H1 (cell line): Measurements from ENCODE around the gene MIOX. TPM values are rescaled to one million over a fixed set of nuclear protein-coding genes. Genes with fewer than 3 reads are reported as not detected.

Experiments used
- CTCF ChIA-PET: fragments of 300-600 bp; sonication (Branson Sonifier 250); formaldehyde crosslinking; loops from one replicate; lab custom pipeline; 2021; ENCODE audit not compliant: partially characterized antibody; lab: Charles Lee
- POLR2A ChIA-PET: fragments of 300-600 bp; sonication (Branson Sonifier 250); formaldehyde crosslinking; loops from one replicate; lab custom pipeline; 2021; ENCODE audit warnings: inconsistent platforms; ENCODE audit not compliant: partially characterized antibody; lab: Charles Lee
- DNase-seq, 2 experiments: peaks; one replicate each; pipeline versions ENCODE4 v3.0.0 to v3.0.0-alpha.2; 2010 to 2022; ENCODE audit warnings: low spot score in 2 of 2, low read depth in 1 of 2, mixed read lengths in 1 of 2
- FAIRE-seq: peaks from 2 replicates; lab custom pipeline; 2011; peaks lifted over from hg19 to GRCh38; lab: Jason Lieb, UNC
- H2AFZ ChIP-seq: 2 replicates; pipeline ENCODE4 v1.8.1; 2012; ENCODE audit warnings: low read length, inconsistent platforms
- H2AK5ac ChIP-seq: 2 replicates; pipeline ENCODE4 v1.6.1; 2013; ENCODE audit warnings: low read depth, low read length
- H2BK120ac ChIP-seq: replicated peaks from 2 replicates; pipeline ENCODE3; 2013; ENCODE audit warnings: low read depth, low read length, inconsistent platforms
- H2BK12ac ChIP-seq: 2 replicates; pipeline ENCODE4 v1.6.1; 2013; ENCODE audit warnings: low read depth, low read length
- H2BK15ac ChIP-seq: 2 replicates; pipeline ENCODE4 v1.6.1; 2013; ENCODE audit warnings: low read length
- H2BK20ac ChIP-seq: 2 replicates; pipeline ENCODE4 v1.6.1; 2013; ENCODE audit warnings: low read length
- H2BK5ac ChIP-seq: 2 replicates; pipeline ENCODE4 v1.6.1; 2013; ENCODE audit warnings: low read depth, low read length
- H3K14ac ChIP-seq: 2 replicates; pipeline ENCODE4 v1.6.1; 2013; ENCODE audit warnings: inconsistent platforms; ENCODE audit not compliant: insufficient read length
- H3K18ac ChIP-seq: 2 replicates; pipeline ENCODE4 v1.6.1; 2013; ENCODE audit warnings: low read length; ENCODE audit errors: extremely low read depth
- H3K23ac ChIP-seq: 2 replicates; pipeline ENCODE4 v1.6.1; 2013; ENCODE audit warnings: inconsistent platforms; ENCODE audit not compliant: insufficient read length
- H3K23me2 ChIP-seq: 2 replicates; pipeline ENCODE4 v1.6.1; 2013; ENCODE audit warnings: low read depth, low read length
- H3K27ac ChIP-seq: 2 replicates; pipeline ENCODE4 v1.6.1; 2011; ENCODE audit warnings: low read depth, low read length, inconsistent platforms
- H3K27me3 ChIP-seq, 4 experiments: replicated peaks in 1 of 4; 1 replicate in 1 of 4; 2 replicates in 3 of 4; pipeline versions ENCODE4 v1.6.1 to v1.8.1; 2011 to 2013; ENCODE audit warnings: low read length in 3 of 4, mild to moderate bottlenecking in 3 of 4, inconsistent platforms in 2 of 4, mixed read lengths in 2 of 4, moderate library complexity in 1 of 4; ENCODE audit not compliant: control insufficient read depth in 3 of 4, insufficient read depth in 3 of 4; ENCODE audit errors: extremely low read depth in 1 of 4
- H3K36me3 ChIP-seq, 4 experiments: 2 replicates each; pipeline versions ENCODE4 v1.6.1 to v1.8.1; 2011 to 2013; ENCODE audit warnings: mild to moderate bottlenecking in 4 of 4, low read length in 3 of 4, moderate library complexity in 2 of 4, control low read depth in 1 of 4, inconsistent platforms in 1 of 4; ENCODE audit not compliant: insufficient read depth in 4 of 4, control insufficient read depth in 2 of 4
- H3K4ac ChIP-seq: replicated peaks from 2 replicates; pipeline ENCODE3; 2013; ENCODE audit warnings: low read length, low read depth, mixed read lengths, inconsistent platforms; ENCODE audit not compliant: insufficient read length
- H3K4me1 ChIP-seq, 4 experiments: replicated peaks in 1 of 4; 1 replicate in 1 of 4; 2 replicates in 3 of 4; pipeline versions ENCODE4 v1.6.1 to v1.8.1; 2011 to 2013; ENCODE audit warnings: low read length in 3 of 4, inconsistent platforms in 2 of 4, mixed read lengths in 1 of 4; ENCODE audit not compliant: insufficient read depth in 4 of 4, control insufficient read depth in 3 of 4
- H3K4me2 ChIP-seq, 2 experiments: 2 replicates each; pipeline versions ENCODE4 v1.6.1 to v1.8.1; 2011 to 2013; ENCODE audit warnings: low read depth in 2 of 2, low read length in 2 of 2, control low read depth in 1 of 2, inconsistent platforms in 1 of 2, mild to moderate bottlenecking in 1 of 2; ENCODE audit not compliant: insufficient read depth in 1 of 2
- H3K4me3 ChIP-seq, 4 experiments: fragments of 200-600, 300-600 bp in 1 of 4; sonication (generic), shearing (Covaris generic), sonication (Bioruptor Twin) in 1 of 4; 2 replicates each; pipeline versions ENCODE4 v1.5.1 to v1.8.1; 2011 to 2016; ENCODE audit warnings: low read length in 4 of 4, low read depth in 3 of 4, control low read depth in 2 of 4, inconsistent platforms in 2 of 4, mild to moderate bottlenecking in 2 of 4, mixed read lengths in 1 of 4, moderate library complexity in 1 of 4; ENCODE audit not compliant: insufficient read depth in 2 of 4; ENCODE audit errors: extremely low read depth in 1 of 4
- H3K56ac ChIP-seq: replicated peaks from 2 replicates; pipeline ENCODE3; 2013; ENCODE audit warnings: low read depth, mild to moderate bottlenecking, mixed read lengths, low read length, inconsistent platforms; ENCODE audit not compliant: insufficient read length
- H3K79me1 ChIP-seq: 2 replicates; pipeline ENCODE4 v1.6.1; 2013; ENCODE audit warnings: low read depth, low read length, control low read depth
- H3K79me2 ChIP-seq, 2 experiments: 2 replicates each; pipeline versions ENCODE4 v1.6.1 to v1.8.1; 2012 to 2013; ENCODE audit warnings: low read length in 2 of 2, mild to moderate bottlenecking in 2 of 2, inconsistent platforms in 1 of 2; ENCODE audit not compliant: insufficient read depth in 2 of 2, control insufficient read depth in 1 of 2
- H3K9ac ChIP-seq, 4 experiments: replicated peaks in 1 of 4; 1 replicate in 1 of 4; 2 replicates in 3 of 4; pipeline versions ENCODE4 v1.6.1 to v1.8.1; 2011 to 2013; ENCODE audit warnings: low read depth in 3 of 4, low read length in 3 of 4, control low read depth in 2 of 4, mild to moderate bottlenecking in 2 of 4, moderate library complexity in 2 of 4, inconsistent platforms in 1 of 4; ENCODE audit errors: extremely low read depth in 1 of 4
- H3K9me3 ChIP-seq, 2 experiments: 2 replicates each; pipeline versions ENCODE4 v1.6.1 to v1.8.1; 2012 to 2013; ENCODE audit warnings: mild to moderate bottlenecking in 2 of 2, moderate library complexity in 2 of 2, control low read depth in 1 of 2, inconsistent platforms in 1 of 2, low read depth in 1 of 2, low read length in 1 of 2, mixed read lengths in 1 of 2; ENCODE audit not compliant: insufficient read depth in 2 of 2
- H4K20me1 ChIP-seq, 2 experiments: replicated peaks in 1 of 2; 2 replicates each; pipeline versions ENCODE3 to v1.8.1; 2011 to 2013; ENCODE audit warnings: inconsistent platforms in 2 of 2, low read length in 2 of 2, mild to moderate bottlenecking in 1 of 2; ENCODE audit not compliant: insufficient read depth in 2 of 2, control insufficient read depth in 1 of 2
- H4K5ac ChIP-seq: 2 replicates; pipeline ENCODE4 v1.6.1; 2013; ENCODE audit warnings: low read length, low read depth, mixed read lengths, inconsistent platforms; ENCODE audit not compliant: insufficient read length
- H4K8ac ChIP-seq: 2 replicates; pipeline ENCODE4 v1.8.0; 2013; ENCODE audit warnings: mild to moderate bottlenecking, moderate library complexity, low read length, inconsistent platforms; ENCODE audit not compliant: insufficient read depth; ENCODE audit errors: extremely low read depth
- H4K91ac ChIP-seq: replicated peaks from 2 replicates; pipeline ENCODE3; 2013; ENCODE audit warnings: low read length, mixed read lengths, inconsistent platforms; ENCODE audit not compliant: insufficient read length
- BCL11A ChIP-seq, 2 experiments: IDR thresholded peaks; one replicate each; pipeline ENCODE4 v1.6.1; 2011; ENCODE audit warnings: low read depth in 2 of 2, low read length in 2 of 2, mild to moderate bottlenecking in 2 of 2
- CEBPB ChIP-seq: IDR thresholded peaks from 2 replicates; pipeline ENCODE4 v1.6.1; 2012; ENCODE audit warnings: low read depth, low read length
- EZH2 ChIP-seq: fragments of 200-600 bp; sonication (generic); IDR thresholded peaks from 2 replicates; pipeline ENCODE4 v1.7.1; 2012; ENCODE audit warnings: low read depth, mild to moderate bottlenecking, moderate library complexity, low read length, inconsistent platforms; ENCODE audit not compliant: severe bottlenecking
- GABPA ChIP-seq: IDR thresholded peaks from 2 replicates; pipeline ENCODE4 v1.6.1; 2011; ENCODE audit warnings: mild to moderate bottlenecking, low read length, moderate library complexity, borderline replicate concordance; ENCODE audit not compliant: insufficient read depth
- KDM1A ChIP-seq: fragments of 200-600, 300-600 bp; sonication (generic); IDR thresholded peaks from 2 replicates; pipeline ENCODE4 v1.7.1; 2016; ENCODE audit warnings: mild to moderate bottlenecking, low read length, borderline replicate concordance
- MAFK ChIP-seq: IDR thresholded peaks from 2 replicates; pipeline ENCODE4 v1.6.1; 2012; ENCODE audit warnings: low read depth, mild to moderate bottlenecking, improper control_type of control experiment, low read length
- NRF1 ChIP-seq: IDR thresholded peaks from 2 replicates; pipeline ENCODE4 v1.6.1; 2011; ENCODE audit warnings: mild to moderate bottlenecking, low read depth, low read length, improper control_type of control experiment
- TAF7 ChIP-seq: optimal IDR thresholded peaks from 2 replicates; pipeline ENCODE3; 2011; ENCODE audit warnings: low read depth, mild to moderate bottlenecking, inconsistent platforms, low read length, moderate library complexity, borderline replicate concordance
- TEAD4 ChIP-seq: IDR thresholded peaks from 2 replicates; pipeline ENCODE4 v1.6.1; 2012; ENCODE audit warnings: low read depth, low read length, inconsistent platforms, mixed read lengths
- YY1 ChIP-seq: IDR thresholded peaks from 2 replicates; pipeline ENCODE4 v1.6.1; 2011; ENCODE audit warnings: low read depth, mild to moderate bottlenecking, low read length
- WGBS, 2 experiments: shearing (Covaris generic) in 1 of 2; methylation state at CpG; one replicate each; pipeline versions ENCODE4 v1.1.6 to v1.1.7; 2013 to 2015; ENCODE audit warnings: low lambda C conversion rate in 2 of 2, mixed read lengths in 2 of 2, inconsistent platforms in 1 of 2, low coverage in 1 of 2, missing lambda C conversion rate in 1 of 2; ENCODE audit not compliant: insufficient replicate concordance in 2 of 2, insufficient coverage in 1 of 2, insufficient read length in 1 of 2; ENCODE audit errors: extremely low coverage in 1 of 2, missing lambda C conversion rate in 1 of 2; 5-methylcytosine and 5-hydroxymethylcytosine counted together
- polyA plus RNA-seq, 7 experiments: library from polyadenylated mRNA; depleted of rRNA in 3 of 7; stranded (reverse) in 5 of 7; unstranded in 2 of 7; fragments of >200 nt in 5 of 7; fragments of 200-250 nt in 2 of 7; gene quantifications; 1 replicate in 5 of 7; 2 replicates in 1 of 7; 4 replicates in 1 of 7; pipeline versions ENCODE4 v1.2.1 to v1.2.3, GENCODE V29; 2011 to 2013; ENCODE audit warnings: missing spikeins in 2 of 7, mixed read lengths in 2 of 7
- total RNA-seq: library from RNA; stranded (reverse); fragmentation: NEBNext Ultra II Directional; extraction: Animal tissue kit (Norgen Biotek cat#: 25700); gene quantifications from 2 replicates; pipeline ENCODE4 v1.2.1, GENCODE V29; 2021
- TF ChIP-seq, protein P1 (sequence below): IDR thresholded peaks from 2 replicates; pipeline ENCODE4 v1.6.1; 2012; ENCODE audit warnings: inconsistent platforms

Gene MIOX
- total and polyA plus RNA-seq, 2 of the 8 experiments (the other 6 are each of a cell fraction or from before 2014, with no cell fraction given), result 0.30 to 0.32 TPM

DNA sequence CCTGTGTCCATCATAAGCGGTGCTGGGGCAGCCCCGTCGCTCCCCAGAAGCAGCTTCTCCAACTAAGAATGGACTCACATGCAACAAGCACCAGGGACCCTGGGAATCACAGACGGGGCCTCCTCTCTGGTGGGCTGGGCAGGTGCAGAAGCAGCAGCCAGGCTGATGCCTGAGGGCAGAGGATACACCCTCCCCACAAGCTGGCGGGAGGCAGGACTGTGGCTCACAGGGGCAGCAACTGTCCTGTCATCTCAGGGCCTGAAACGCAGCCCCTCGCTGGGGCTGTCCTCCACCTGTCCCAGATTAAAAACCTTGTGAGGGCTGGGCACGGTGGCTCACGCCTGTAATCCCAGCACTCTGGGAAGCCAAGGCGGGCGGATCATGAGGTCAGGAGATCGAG, 8.7 kb upstream of the MIOX start:
- Histone ChIP-seq H4K91ac (peak overlapping the region; percentile 40), H2BK12ac (peak overlapping the region; percentile 39; the same call in 1 of the 2 replicates), H3K79me1 (peaks cover 7% of the 10 kb centered on the region), H4K20me1 (peaks cover 11 to 12% of the 10 kb centered on the region in 2 experiments), H2BK20ac (no peak overlapping the region), H3K27me3 (peaks cover 1 to 22% (median 13%) of the 10 kb centered on the region in 4 experiments; a peak in 6 of 7 replicates), H3K14ac (no peak overlapping the region), H3K4ac (no peak overlapping the region), H2AFZ (no peak overlapping the region), H3K27ac (no peak overlapping the region), H2BK15ac (no peak overlapping the region), H3K4me2 (no peak overlapping the region)
- FAIRE-seq, result no peak
- WGBS, 2 experiments, result 93% methylated on average over 12 of the region's 12 CpGs; no CpG with 5 or more reads in 1 of the 2 experiments
- no peak for TF ChIP-seq BCL11A (IDR thresholded peaks at IDR 0.05; ENCODE audit: low read depth in 2 of 2, low read length in 2 of 2)
- TF ChIP-seq NRF1, result no peak
- no peak for TF ChIP-seq TEAD4
- no peak for TF ChIP-seq KDM1A
- no peak for TF ChIP-seq GABPA
- TF ChIP-seq EZH2, result no peak
- TF ChIP-seq, protein P1, sequence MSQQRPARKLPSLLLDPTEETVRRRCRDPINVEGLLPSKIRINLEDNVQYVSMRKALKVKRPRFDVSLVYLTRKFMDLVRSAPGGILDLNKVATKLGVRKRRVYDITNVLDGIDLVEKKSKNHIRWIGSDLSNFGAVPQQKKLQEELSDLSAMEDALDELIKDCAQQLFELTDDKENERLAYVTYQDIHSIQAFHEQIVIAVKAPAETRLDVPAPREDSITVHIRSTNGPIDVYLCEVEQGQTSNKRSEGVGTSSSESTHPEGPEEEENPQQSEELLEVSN, result no peak
- no peak for TF ChIP-seq CEBPB
- TF ChIP-seq MAFK, result no peak
- no peak for TF ChIP-seq YY1
- no peak for TF ChIP-seq TAF7
- TF ChIP-seq, all 59 proteins: peak for 0
- peak overlapping the region; percentile 44; the same call in 1 of the 2 replicates for H2BK5ac ChIP-seq
- no peak overlapping the region for H4K5ac ChIP-seq
- no peak overlapping the region for H3K56ac ChIP-seq
- H3K9me3 ChIP-seq, result no peaks in the 10 kb centered on the region
- POLR2A ChIA-PET, result no interaction called here
- no peak overlapping the region for H3K23ac ChIP-seq
- no peak overlapping the region for H3K9ac ChIP-seq
- no peak overlapping the region for H3K4me3 ChIP-seq
- CTCF ChIA-PET, result interaction anchor here (0.6 to 2.9 kb wide), 3 partner anchors 20 to 487 kb away, joined by 3 to 16 read pairs (median 4); no protein-coding TSS in a partner anchor
- no peak overlapping the region for H2AK5ac ChIP-seq
- H3K79me2 ChIP-seq, result peaks cover 0 to 14% of the 10 kb centered on the region in 2 experiments; a peak in 3 of 4 replicates
- H4K8ac ChIP-seq, result no peak overlapping the region
- 0 out of 8 replicates have a peak, but pooled peaks cover 0 to under 1% (median 0%) of the 10 kb centered on the region in 4 experiments for H3K36me3 ChIP-seq
- DNase-seq, result no peak
- H2BK120ac ChIP-seq, result no peak overlapping the region
- peaks cover 0 to 20% (median 10%) of the 10 kb centered on the region in 4 experiments; a peak in 5 of 7 replicates for H3K4me1 ChIP-seq
- H3K18ac ChIP-seq, result no peak overlapping the region
- H3K23me2 ChIP-seq, result peaks cover 12% of the 10 kb centered on the region; the same call in 1 of the 2 replicates
